NK-92 (cell line): ENCODE results near the gene RUBCN.
"Not testable (repeated sequence)": the region's sequence is repeated elsewhere in the genome, so short reads cannot be mapped to it uniquely, and the experiment has no call there.

ENCODE experiments used
- DNase-seq: peaks from one replicate; lab custom pipeline; 2025; ENCODE audit not compliant: unreplicated experiment; lab: John Stamatoyannopoulos, UW

Gene RUBCN

DNA sequence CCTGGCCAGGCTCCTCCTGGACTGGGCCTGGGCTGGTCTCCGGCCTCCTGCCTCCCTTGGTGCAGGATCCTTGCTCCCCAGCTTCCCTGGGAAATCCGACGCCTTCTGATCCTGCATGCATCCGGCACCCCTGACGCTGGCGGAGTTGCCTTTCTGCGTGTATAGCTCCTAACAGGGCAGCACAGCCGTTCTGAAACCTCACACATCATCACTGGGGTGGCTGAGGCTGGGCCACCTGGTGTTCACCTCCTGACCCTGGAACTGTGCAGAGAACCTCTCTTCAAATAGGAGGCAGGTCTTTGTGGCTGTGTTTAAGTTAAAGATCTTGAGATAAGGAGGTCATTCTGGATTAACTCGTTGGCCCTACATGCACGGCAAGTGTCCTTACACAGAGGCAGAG lies 77.6 kb downstream of the RUBCN start:
- not testable (repeated sequence) for DNase-seq

- not testable (repeated sequence) for DNase-seq
Observed at GRCh38 chr3:197658706-197659105, 78.0 kb downstream of the RUBCN start.

- not testable (repeated sequence) for DNase-seq
Observed at GRCh38 chr3:197657541-197658292, 79.0 kb downstream of the RUBCN start.

GRCh38 chr3:197656960-197657359 lies 79.7 kb downstream of the RUBCN start:
- not testable (repeated sequence) for DNase-seq

- not testable (repeated sequence) for DNase-seq
Observed at GRCh38 chr3:197656129-197656528, 80.6 kb downstream of the RUBCN start.

DNA sequence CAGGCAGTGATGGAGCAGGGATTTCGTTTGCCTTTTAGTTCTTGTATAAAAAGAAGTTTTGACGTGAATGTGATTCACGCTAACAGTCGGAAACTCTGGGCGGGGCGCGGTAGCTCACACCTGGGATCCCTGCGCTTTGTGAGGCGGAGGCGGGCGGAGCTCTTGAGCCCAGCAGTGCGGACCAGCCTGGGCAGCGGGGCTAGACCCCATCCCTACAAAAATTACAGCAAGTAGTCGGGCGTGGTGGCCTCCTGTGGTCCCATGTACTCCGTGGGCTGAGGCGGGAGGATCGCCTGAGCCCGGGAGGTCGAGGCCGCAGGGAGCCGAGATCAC lies 81.7 kb downstream of the RUBCN start:
- not testable (repeated sequence) for DNase-seq

DNA sequence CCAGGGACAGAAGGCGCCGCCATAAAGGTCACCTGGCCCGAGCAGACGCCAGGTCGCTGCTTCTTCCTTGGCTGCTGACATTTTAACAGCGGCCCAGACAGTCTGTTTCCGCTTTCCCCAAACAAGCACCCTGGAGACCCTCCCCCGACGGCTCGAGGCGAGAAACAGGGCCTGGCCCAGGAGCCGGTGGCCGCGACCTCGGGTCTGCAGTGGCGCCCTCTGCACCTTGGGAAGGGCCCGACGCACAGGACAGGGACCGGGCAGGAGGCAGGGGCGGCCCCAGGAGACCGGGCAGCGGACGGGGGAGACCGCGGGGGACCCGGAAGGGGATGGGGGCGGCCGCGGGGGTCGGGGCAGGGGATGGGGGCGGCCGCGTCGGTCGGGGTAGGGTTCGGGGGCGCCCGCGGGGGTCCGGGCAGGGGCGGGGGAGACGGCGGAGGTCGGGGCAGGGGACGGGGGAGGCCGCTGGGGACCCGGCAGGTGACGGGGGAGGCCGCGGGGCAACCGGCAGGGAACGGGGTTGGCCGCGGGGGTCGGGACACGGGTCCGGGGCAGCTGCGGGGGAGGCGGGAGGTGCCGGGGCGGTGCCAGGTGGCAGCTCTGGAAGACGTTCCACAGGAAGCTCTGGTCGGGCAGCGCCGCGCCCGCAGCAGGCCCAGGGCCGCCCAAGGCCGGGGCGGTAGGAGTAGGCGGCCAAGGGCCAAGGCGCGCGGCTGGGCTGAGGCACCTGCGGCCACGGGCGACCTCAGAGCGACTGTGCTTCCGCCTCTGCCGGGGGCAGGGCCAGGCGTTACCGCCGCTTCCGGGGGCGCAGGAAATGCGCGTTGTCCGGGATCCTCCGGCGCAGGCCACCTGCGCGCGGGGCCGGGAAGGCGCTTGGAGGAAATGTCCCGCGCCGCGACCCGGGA lies 82.4 kb downstream of the RUBCN start:
- not testable (repeated sequence) for DNase-seq

GRCh38 chr3:197652860-197653259 lies 83.8 kb downstream of the RUBCN start:
- not testable (repeated sequence) for DNase-seq

DNA sequence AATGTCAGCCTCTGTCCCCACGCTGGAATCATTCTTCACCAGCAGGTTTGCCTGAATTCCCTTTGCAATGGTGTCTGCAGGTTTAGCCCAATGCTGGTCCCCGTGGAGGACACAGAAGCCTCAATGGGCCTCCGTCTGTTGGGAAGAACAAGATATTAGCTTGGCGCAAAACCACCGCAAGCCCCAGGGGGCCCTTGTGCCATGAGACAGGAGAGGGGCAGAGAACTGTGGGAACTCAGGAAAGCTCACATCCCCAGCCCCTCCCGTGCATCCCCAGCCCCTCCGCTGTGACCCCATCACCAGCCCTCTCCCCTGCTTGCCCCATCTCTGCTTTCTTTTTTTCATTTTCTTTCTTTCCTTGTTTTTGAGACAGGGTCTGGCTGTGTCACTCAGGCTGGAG lies 89.1 kb downstream of the RUBCN start:
- DNase-seq: not testable (repeated sequence)

DNA sequence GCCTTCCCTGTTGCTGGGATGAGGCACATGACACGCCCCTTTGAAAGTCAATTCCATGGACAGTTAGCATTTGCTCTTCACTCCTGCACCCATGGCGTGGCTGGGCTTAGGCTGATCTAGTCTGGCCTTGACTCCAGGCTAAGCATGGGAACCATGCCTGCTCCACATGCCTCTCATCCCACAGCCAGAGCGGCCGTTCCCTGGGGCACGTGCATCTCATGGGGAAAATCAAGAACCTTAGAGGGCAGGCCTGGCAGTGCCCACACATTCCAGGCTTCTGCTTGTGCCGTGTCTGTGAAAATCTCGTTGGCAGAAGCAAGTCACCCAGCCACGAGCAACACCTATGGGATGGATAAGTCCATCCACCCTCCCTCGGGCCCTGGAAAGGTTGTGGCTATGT lies 89.5 kb downstream of the RUBCN start:
- not testable (repeated sequence) for DNase-seq

DNA sequence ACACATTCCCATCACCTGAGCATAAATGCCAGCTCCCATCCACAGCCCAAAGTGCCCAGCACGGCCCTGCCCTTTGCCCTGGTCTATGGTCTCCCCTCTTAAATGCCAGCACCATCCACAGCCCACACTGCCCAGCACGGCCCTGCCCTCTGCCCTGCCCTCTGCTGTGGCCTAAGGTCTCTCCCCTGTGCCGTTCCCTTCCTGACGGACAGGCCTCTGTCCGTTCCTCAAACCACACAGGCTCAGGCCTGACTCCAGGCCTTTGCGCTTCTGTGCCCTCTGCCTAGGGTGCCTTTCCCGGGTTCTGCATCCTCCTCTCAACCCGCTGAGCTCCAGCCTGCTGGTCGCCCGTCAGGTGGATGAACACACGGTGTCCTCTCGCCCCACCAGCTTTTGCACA lies 90.4 kb downstream of the RUBCN start:
- not testable (repeated sequence) for DNase-seq

GRCh38 chr3:197637556-197637955 lies 99.1 kb downstream of the RUBCN start:
- not testable (repeated sequence) for DNase-seq

DNA sequence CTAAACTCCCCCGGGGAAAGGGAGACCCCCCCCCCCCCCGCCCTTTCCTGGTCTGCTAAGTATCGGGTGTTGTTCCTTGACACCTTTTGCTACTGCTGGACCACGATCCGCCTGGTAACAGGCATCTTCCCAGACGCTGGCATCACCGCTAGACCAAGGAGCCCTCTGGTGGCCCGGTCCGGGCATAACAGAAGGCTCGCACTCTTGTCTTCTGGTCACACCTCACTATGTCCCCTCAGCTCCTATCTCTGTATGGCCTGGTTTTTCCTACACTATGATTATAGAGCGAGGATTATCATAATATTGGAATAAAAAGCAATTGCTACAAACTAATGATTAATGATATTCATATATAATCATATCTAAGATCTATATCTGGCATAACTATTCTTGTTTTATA lies 104.7 kb downstream of the RUBCN start:
- DNase-seq: not testable (repeated sequence)

- not testable (repeated sequence) for DNase-seq
Observed at GRCh38 chr3:197630766-197631165, 105.9 kb downstream of the RUBCN start.

GRCh38 chr3:197629286-197629685 lies 107.4 kb downstream of the RUBCN start:
- not testable (repeated sequence) for DNase-seq

DNA sequence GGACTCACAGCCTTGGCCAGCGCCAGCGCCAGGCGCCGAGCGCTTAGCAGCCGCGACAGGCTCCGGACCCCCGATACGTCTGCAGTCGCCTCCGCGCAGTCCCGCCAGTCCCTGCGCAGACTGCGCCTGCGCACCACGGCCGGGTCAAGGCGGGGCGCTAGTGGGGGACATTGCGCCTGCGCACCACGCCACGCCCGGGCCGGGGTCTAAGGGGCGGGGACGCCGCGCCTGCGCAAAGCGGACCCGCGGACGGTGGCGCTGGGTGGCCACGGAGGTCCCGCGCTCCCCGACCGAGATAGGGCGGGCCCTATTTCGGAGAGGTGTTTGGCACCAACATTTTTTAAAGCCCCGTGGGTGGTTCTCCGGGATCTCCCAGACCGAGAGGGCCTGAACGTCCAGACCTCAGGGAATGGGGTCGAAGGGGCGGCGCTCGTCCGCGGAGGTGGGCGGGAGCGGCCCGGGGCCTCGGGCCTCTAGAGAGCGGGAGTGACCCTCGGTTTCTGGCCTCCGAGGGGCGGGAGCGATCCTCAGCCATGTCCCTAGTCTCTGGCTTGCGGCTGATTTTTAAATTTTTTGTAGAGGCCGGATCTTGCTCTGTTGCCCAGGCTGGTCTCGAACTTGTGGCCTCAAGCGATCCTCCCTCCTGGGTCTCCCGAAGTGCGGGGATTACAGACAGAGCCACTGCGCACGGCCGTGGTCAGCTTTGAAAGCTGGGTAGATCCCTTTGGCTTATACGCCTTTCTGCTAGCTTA lies 108.8 kb downstream of the RUBCN start:
- DNase-seq: not testable (repeated sequence)

GRCh38 chr3:197627158-197627771 lies 109.4 kb downstream of the RUBCN start:
- not testable (repeated sequence) for DNase-seq

GRCh38 chr3:197626404-197627157 lies 110.1 kb downstream of the RUBCN start:
- not testable (repeated sequence) for DNase-seq

DNA sequence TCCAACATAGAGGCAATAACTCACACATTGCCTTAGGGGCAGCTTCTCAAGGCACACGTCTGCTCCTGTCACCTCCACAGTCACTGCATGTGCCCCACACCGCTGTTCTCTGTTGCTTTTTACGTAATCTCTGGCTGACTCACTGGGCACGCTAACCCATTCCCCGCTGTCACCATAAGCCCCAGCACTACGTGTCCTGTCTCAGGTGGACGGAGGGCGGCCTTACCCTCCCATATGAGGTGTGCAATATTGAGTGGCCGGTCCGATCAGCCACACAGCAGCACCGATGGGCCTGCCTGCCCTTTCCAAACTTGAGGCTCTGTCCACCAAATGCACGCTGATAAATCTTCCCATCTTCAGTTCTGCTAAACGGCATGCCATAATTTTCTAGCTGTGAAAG lies 115.2 kb downstream of the RUBCN start:
- not testable (repeated sequence) for DNase-seq
